HL-60 (cell line): ENCODE data around the gene PRPF6.

Experiments used
- DNase-seq, 2 experiments: peaks; one replicate each; pipeline ENCODE4 v3.0.0-alpha.2; 2010 to 2020; ENCODE audit warnings: low read depth in 1 of 2, low spot score in 1 of 2
- H3K27ac ChIP-seq: fragments of 250-450 bp; sonication (Bioruptor Pico); replicated peaks from 2 replicates; pipeline ENCODE4 v1.5.1; 2020; ENCODE audit warnings: mild to moderate bottlenecking, moderate library complexity
- H3K27me3 ChIP-seq: fragments of 250-450 bp; sonication (Bioruptor Pico); 2 replicates; pipeline ENCODE4 v1.5.1; 2021; ENCODE audit warnings: mild to moderate bottlenecking, moderate library complexity; ENCODE audit not compliant: insufficient read depth, poor library complexity, severe bottlenecking
- H3K4me3 ChIP-seq: replicated peaks from 2 replicates; pipeline ENCODE4 v1.5.1; 2011; ENCODE audit warnings: mild to moderate bottlenecking, control low read depth, low read length; ENCODE audit not compliant: insufficient read depth
- CTCF ChIP-seq: IDR thresholded peaks from one replicate; pipeline ENCODE4 v1.5.1; 2011; ENCODE audit warnings: low read length, control low read depth, inconsistent platforms; ENCODE audit not compliant: insufficient read depth
- GABPA ChIP-seq: IDR thresholded peaks from 2 replicates; pipeline ENCODE4 v1.6.1; 2012; ENCODE audit warnings: low read depth
- POLR2AphosphoS5 ChIP-seq: IDR thresholded peaks from 2 replicates; pipeline ENCODE4 v1.6.1; 2012; ENCODE audit warnings: low read depth
- SPI1 ChIP-seq: IDR thresholded peaks from 2 replicates; pipeline ENCODE4 v1.6.1; 2012; ENCODE audit warnings: low read depth, mild to moderate bottlenecking, borderline replicate concordance
- TF ChIP-seq, protein P1 (sequence below): IDR thresholded peaks from 2 replicates; pipeline ENCODE4 v1.6.1; 2012; ENCODE audit warnings: low read depth; ENCODE audit not compliant: insufficient replicate concordance

The PRPF6 gene

DNA sequence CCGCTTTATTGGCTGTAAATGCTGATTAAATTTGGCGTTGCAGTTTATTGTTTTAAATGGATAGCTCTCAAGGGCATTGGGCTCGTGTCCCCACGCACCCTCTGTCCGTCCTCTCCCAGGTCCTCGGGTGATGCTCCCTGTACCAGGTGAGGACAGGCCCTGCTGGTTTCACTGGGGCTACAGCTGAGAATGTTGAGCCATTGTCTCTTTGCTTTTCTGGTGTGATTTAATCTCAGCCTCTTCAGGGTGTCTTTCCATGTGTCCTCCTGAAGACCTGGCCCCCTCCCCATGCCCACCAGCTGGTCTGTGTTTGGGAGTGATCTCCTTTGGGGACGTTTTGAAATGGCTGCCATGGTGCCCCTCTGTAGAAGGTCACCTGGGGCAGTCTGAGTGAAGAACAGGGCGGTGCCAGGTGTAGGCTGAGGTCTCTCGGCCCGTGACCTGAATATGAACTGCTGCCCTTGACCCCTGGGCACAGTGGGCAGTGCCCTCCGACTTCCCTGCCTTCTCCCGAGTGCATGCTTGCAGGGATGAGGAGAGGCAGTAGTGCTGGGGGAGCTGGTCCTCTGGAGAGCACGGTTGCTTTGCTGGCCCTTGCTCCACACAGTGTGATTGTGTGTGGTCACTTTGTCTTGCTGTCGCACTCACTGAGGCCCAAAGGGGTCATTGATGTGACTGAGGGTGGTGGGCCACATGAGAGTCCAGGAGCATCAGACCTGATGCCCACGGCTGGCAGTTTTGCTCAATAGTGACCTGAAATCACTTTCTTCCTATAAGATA, 42.6 kb downstream of the PRPF6 start:
- TF ChIP-seq, protein P1, sequence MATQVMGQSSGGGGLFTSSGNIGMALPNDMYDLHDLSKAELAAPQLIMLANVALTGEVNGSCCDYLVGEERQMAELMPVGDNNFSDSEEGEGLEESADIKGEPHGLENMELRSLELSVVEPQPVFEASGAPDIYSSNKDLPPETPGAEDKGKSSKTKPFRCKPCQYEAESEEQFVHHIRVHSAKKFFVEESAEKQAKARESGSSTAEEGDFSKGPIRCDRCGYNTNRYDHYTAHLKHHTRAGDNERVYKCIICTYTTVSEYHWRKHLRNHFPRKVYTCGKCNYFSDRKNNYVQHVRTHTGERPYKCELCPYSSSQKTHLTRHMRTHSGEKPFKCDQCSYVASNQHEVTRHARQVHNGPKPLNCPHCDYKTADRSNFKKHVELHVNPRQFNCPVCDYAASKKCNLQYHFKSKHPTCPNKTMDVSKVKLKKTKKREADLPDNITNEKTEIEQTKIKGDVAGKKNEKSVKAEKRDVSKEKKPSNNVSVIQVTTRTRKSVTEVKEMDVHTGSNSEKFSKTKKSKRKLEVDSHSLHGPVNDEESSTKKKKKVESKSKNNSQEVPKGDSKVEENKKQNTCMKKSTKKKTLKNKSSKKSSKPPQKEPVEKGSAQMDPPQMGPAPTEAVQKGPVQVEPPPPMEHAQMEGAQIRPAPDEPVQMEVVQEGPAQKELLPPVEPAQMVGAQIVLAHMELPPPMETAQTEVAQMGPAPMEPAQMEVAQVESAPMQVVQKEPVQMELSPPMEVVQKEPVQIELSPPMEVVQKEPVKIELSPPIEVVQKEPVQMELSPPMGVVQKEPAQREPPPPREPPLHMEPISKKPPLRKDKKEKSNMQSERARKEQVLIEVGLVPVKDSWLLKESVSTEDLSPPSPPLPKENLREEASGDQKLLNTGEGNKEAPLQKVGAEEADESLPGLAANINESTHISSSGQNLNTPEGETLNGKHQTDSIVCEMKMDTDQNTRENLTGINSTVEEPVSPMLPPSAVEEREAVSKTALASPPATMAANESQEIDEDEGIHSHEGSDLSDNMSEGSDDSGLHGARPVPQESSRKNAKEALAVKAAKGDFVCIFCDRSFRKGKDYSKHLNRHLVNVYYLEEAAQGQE: no peak
- TF ChIP-seq GABPA (no peak), POLR2AphosphoS5 (no peak), CTCF (no peak), SPI1 (no peak)
- Histone ChIP-seq H3K27me3 (no peaks in the 10 kb centered on the region), H3K4me3 (no peak overlapping the region), H3K27ac (no peak overlapping the region)
- DNase-seq: no peak

- no peak for TF ChIP-seq CTCF
- no peak for TF ChIP-seq GABPA
- DNase-seq: no peak
Observed at GRCh38 chr20:64024141-64024990, 43.4 kb downstream of the PRPF6 start.

GRCh38 chr20:64025101-64025825, 44.3 kb downstream of the PRPF6 start:
- H3K27me3 ChIP-seq: no peaks in the 10 kb centered on the region
- no peak overlapping the region for H3K27ac ChIP-seq
- TF ChIP-seq SPI1 (no peak), CTCF (no peak), GABPA (no peak), POLR2AphosphoS5 (no peak)
- TF ChIP-seq, protein P1: no peak
- H3K4me3 ChIP-seq: no peak overlapping the region
- DNase-seq: no peak

More at GRCh38 chr20:64024141-64024990, 43.4 kb downstream of the PRPF6 start:
- no peak overlapping the region for H3K27ac ChIP-seq
- H3K4me3 ChIP-seq: no peak overlapping the region
- no peaks in the 10 kb centered on the region for H3K27me3 ChIP-seq
